HEK293 (cell line): ENCODE results near the gene CAPZB.

Experiments
- CTCF ChIA-PET: fragments of 350-600 bp; formaldehyde crosslinking; extraction: SDS; loops from one replicate; lab custom pipeline; 2021; ENCODE audit warnings: antibody characterized with exemption; lab: Yijun Ruan, JAX
- POLR2A ChIA-PET: fragments of 300-600 bp; formaldehyde crosslinking; extraction: SDS; loops from one replicate; lab custom pipeline; 2020; ENCODE audit warnings: antibody characterized with exemption, inconsistent platforms; lab: Yijun Ruan, JAX
- H3K27ac ChIP-seq: fragments of 200-500 bp; sonication (Bioruptor generic); 2 replicates; pipeline ENCODE4 v1.5.1; 2014; ENCODE audit warnings: low read depth, low read length, control low read depth, inconsistent platforms; ENCODE audit errors: extremely low read depth
- H3K36me3 ChIP-seq, 2 experiments: fragments of 200-500 bp in 1 of 2; sonication (Bioruptor generic) in 1 of 2; 1 replicate in 1 of 2; 2 replicates in 1 of 2; pipeline ENCODE4 v1.5.1; 2014 to 2017; ENCODE audit warnings: inconsistent platforms in 2 of 2, low read length in 2 of 2; ENCODE audit not compliant: control insufficient read depth in 2 of 2, insufficient read depth in 1 of 2
- H3K4me1 ChIP-seq: fragments of 200-500 bp; sonication (Bioruptor generic); 2 replicates; pipeline ENCODE4 v1.5.1; 2014; ENCODE audit warnings: mild to moderate bottlenecking, low read length, inconsistent platforms; ENCODE audit not compliant: control insufficient read depth, insufficient read depth
- H3K4me3 ChIP-seq: 2 replicates; pipeline ENCODE4 v1.5.1; 2011; ENCODE audit warnings: low read depth, mild to moderate bottlenecking, control low read depth, low read length, moderate library complexity
- H3K9me3 ChIP-seq: fragments of 200-500 bp; sonication (Bioruptor generic); 2 replicates; pipeline ENCODE4 v1.5.1; 2014; ENCODE audit warnings: low read depth, low read length, inconsistent platforms; ENCODE audit not compliant: control insufficient read depth, insufficient read depth
- GFI1B ChIP-seq: fragments of 450-650 bp; formaldehyde crosslinking; IDR thresholded peaks from 2 replicates; pipeline ENCODE4 v1.5.1; 2016; ENCODE audit warnings: missing biosample characterization, missing genetic modification characterization
- GLI2 ChIP-seq: fragments of 450-650 bp; formaldehyde crosslinking; IDR thresholded peaks from 2 replicates; pipeline ENCODE4; 2017; ENCODE audit warnings: missing biosample characterization, missing genetic modification characterization, low read depth, borderline replicate concordance
- MYNN ChIP-seq: fragments of 450-650 bp; formaldehyde crosslinking; IDR thresholded peaks from 2 replicates; pipeline ENCODE4 v1.5.1; 2016; ENCODE audit warnings: missing biosample characterization, missing genetic modification characterization, borderline replicate concordance
- RBAK ChIP-seq: fragments of 450-650 bp; formaldehyde crosslinking; IDR thresholded peaks from 2 replicates; pipeline ENCODE4 v1.5.1; 2016; ENCODE audit warnings: missing biosample characterization, missing genetic modification characterization
- TCF7L2 ChIP-seq: IDR thresholded peaks from 2 replicates; pipeline ENCODE4 v1.6.1; 2011; ENCODE audit warnings: low read depth, mild to moderate bottlenecking, inconsistent platforms, low read length, moderate library complexity, borderline replicate concordance
- ZBTB1 ChIP-seq: fragments of 450-650 bp; formaldehyde crosslinking; IDR thresholded peaks from 2 replicates; pipeline ENCODE4 v1.5.1; 2016; ENCODE audit warnings: missing biosample characterization, missing genetic modification characterization
- ZBTB17 ChIP-seq: fragments of 450-650 bp; formaldehyde crosslinking; IDR thresholded peaks from 2 replicates; pipeline ENCODE4 v1.5.1; 2016; ENCODE audit warnings: missing biosample characterization, missing genetic modification characterization
- ZNF132 ChIP-seq: fragments of 450-650 bp; formaldehyde crosslinking; IDR thresholded peaks from 2 replicates; pipeline ENCODE4 v1.5.1; 2017; ENCODE audit warnings: missing biosample characterization, missing genetic modification characterization, borderline replicate concordance
- ZNF146 ChIP-seq: fragments of 450-650 bp; formaldehyde crosslinking; IDR thresholded peaks from 2 replicates; pipeline ENCODE4 v1.5.1; 2016; ENCODE audit warnings: missing biosample characterization, missing genetic modification characterization
- ZNF223 ChIP-seq: fragments of 450-650 bp; formaldehyde crosslinking; IDR thresholded peaks from 2 replicates; pipeline ENCODE4 v1.5.1; 2016; ENCODE audit warnings: missing biosample characterization, missing genetic modification characterization
- ZNF341 ChIP-seq: fragments of 450-650 bp; formaldehyde crosslinking; IDR thresholded peaks from 2 replicates; pipeline ENCODE4; 2016; ENCODE audit warnings: low read depth, missing biosample characterization, missing genetic modification characterization
- ZNF510 ChIP-seq: fragments of 450-650 bp; formaldehyde crosslinking; IDR thresholded peaks from 2 replicates; pipeline ENCODE4 v1.5.1; 2018; ENCODE audit warnings: mild to moderate bottlenecking, missing genetic modification characterization, missing biosample characterization; ENCODE audit not compliant: insufficient replicate concordance
- ZNF521 ChIP-seq: fragments of 450-650 bp; formaldehyde crosslinking; IDR thresholded peaks from 2 replicates; pipeline ENCODE4 v1.5.1; 2017; ENCODE audit warnings: missing biosample characterization, mild to moderate bottlenecking, missing genetic modification characterization
- ZNF560 ChIP-seq: fragments of 450-650 bp; formaldehyde crosslinking; IDR thresholded peaks from 2 replicates; pipeline ENCODE4 v1.5.1; 2017; ENCODE audit warnings: missing biosample characterization, missing genetic modification characterization, borderline replicate concordance
- ZNF610 ChIP-seq: fragments of 450-650 bp; formaldehyde crosslinking; IDR thresholded peaks from 2 replicates; pipeline ENCODE4 v1.5.1; 2016; ENCODE audit warnings: missing biosample characterization, missing genetic modification characterization, borderline replicate concordance
- TF ChIP-seq, protein P1 (sequence below): fragments of 450-650 bp; formaldehyde crosslinking; IDR thresholded peaks from 2 replicates; pipeline ENCODE4 v1.5.1; 2016; ENCODE audit warnings: missing biosample characterization, missing genetic modification characterization
- TF ChIP-seq, protein P2 (sequence below): fragments of 450-650 bp; formaldehyde crosslinking; IDR thresholded peaks from 2 replicates; pipeline ENCODE4 v1.5.1; 2017; ENCODE audit warnings: missing biosample characterization, missing genetic modification characterization
- TF ChIP-seq, protein P3 (sequence below): fragments of 450-650 bp; formaldehyde crosslinking; IDR thresholded peaks from 2 replicates; pipeline ENCODE4 v1.5.1; 2016; ENCODE audit warnings: missing biosample characterization, missing genetic modification characterization, low read depth
- TF ChIP-seq, protein P4 (sequence below): fragments of 450-650 bp; formaldehyde crosslinking; optimal IDR thresholded peaks from 2 replicates; pipeline ENCODE3; 2016; ENCODE audit warnings: missing biosample characterization, mild to moderate bottlenecking, missing genetic modification characterization
- TF ChIP-seq, protein P5 (sequence below): IDR thresholded peaks from 2 replicates; pipeline ENCODE4 v1.6.1; 2011; ENCODE audit warnings: mild to moderate bottlenecking, low read depth, low read length, borderline replicate concordance

CAPZB gene

DNA sequence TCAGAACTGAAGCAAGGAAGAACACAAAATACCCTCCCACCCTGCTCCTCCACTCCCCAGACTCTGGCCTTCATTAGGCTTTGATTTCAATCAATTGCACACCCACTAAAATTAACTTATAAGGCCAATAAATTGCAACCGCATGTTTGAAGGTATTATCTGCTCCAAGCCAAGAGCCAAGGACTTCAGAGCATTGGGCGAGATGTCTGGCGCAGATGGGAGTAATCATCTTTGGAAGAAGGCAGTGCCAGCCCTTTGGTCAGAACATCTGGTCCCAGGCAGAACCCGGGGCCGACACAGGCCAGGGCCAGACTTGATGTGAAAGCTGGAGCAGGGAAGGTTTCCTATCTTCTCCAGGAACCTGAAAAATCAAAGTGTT, 113.2 kb downstream of the CAPZB start (continued):
- TF ChIP-seq GFI1B (tag by site-specific recombination) (no peak), ZBTB17 (tag by site-specific recombination) (no peak), RBAK (no peak), ZNF521 (tag by site-specific recombination) (no peak)
- TF ChIP-seq, all 188 proteins: peak for 0

DNA sequence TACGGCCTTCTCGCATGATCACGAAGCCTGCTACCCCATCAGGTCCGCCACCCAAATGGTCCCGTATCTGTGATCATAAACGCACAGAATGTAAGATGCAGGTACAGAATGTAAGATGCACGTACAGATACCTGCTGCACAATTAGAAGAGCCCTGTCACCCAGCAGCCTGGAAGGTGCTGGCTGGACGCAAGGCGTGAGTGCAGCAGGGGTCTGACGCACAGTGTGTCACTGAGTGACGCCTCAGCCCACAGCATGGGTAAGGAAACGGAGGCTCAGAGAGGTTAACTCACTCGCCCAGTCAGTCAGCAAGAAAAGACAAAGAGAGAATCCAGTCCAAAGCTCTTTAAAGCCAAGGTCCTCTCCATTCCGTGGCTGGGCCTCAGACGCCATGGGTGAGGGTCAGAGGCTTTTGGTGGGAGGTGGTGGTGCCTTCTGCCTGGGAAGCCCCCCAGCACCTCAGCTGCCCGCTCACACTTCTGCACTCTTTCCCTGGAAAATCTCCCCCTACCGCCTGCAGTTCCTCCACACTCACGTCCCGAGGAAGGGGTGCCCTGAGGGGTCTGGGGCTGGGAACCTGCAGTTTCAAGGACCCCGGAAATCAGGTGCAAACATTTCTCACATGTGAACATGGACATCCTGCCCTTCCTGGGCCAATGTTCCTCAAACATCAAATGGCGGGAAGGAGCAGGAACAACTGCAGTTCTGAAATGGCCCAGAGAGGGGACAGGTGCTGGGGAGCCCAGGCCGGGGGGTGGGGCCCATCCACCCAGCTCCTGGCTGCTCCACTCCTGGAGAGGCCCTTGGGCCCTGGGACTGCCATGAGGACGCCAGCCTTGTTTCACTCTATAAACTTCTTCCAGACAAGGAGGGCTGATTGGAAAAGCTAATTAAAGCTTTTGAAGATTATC, 113.9 kb downstream of the CAPZB start:
- no peak for TF ChIP-seq GLI2 (tag by site-specific recombination)
- TF ChIP-seq, protein P1, sequence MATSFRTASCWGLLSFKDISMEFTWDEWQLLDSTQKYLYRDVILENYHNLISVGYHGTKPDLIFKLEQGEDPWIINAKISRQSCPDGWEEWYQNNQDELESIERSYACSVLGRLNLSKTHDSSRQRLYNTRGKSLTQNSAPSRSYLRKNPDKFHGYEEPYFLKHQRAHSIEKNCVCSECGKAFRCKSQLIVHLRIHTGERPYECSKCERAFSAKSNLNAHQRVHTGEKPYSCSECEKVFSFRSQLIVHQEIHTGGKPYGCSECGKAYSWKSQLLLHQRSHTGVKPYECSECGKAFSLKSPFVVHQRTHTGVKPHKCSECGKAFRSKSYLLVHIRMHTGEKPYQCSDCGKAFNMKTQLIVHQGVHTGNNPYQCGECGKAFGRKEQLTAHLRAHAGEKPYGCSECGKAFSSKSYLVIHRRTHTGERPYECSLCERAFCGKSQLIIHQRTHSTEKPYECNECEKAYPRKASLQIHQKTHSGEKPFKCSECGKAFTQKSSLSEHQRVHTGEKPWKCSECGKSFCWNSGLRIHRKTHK (tag by site-specific recombination) = no peak
- TF ChIP-seq ZNF341 (tag by site-specific recombination) = no peak
- TF ChIP-seq, protein P2, sequence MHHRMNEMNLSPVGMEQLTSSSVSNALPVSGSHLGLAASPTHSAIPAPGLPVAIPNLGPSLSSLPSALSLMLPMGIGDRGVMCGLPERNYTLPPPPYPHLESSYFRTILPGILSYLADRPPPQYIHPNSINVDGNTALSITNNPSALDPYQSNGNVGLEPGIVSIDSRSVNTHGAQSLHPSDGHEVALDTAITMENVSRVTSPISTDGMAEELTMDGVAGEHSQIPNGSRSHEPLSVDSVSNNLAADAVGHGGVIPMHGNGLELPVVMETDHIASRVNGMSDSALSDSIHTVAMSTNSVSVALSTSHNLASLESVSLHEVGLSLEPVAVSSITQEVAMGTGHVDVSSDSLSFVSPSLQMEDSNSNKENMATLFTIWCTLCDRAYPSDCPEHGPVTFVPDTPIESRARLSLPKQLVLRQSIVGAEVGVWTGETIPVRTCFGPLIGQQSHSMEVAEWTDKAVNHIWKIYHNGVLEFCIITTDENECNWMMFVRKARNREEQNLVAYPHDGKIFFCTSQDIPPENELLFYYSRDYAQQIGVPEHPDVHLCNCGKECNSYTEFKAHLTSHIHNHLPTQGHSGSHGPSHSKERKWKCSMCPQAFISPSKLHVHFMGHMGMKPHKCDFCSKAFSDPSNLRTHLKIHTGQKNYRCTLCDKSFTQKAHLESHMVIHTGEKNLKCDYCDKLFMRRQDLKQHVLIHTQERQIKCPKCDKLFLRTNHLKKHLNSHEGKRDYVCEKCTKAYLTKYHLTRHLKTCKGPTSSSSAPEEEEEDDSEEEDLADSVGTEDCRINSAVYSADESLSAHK (tag by site-specific recombination) = peak; percentile 88
- TF ChIP-seq, protein P3, sequence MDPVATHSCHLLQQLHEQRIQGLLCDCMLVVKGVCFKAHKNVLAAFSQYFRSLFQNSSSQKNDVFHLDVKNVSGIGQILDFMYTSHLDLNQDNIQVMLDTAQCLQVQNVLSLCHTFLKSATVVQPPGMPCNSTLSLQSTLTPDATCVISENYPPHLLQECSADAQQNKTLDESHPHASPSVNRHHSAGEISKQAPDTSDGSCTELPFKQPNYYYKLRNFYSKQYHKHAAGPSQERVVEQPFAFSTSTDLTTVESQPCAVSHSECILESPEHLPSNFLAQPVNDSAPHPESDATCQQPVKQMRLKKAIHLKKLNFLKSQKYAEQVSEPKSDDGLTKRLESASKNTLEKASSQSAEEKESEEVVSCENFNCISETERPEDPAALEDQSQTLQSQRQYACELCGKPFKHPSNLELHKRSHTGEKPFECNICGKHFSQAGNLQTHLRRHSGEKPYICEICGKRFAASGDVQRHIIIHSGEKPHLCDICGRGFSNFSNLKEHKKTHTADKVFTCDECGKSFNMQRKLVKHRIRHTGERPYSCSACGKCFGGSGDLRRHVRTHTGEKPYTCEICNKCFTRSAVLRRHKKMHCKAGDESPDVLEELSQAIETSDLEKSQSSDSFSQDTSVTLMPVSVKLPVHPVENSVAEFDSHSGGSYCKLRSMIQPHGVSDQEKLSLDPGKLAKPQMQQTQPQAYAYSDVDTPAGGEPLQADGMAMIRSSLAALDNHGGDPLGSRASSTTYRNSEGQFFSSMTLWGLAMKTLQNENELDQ (tag by site-specific recombination) = no peak
- TF ChIP-seq, protein P4, sequence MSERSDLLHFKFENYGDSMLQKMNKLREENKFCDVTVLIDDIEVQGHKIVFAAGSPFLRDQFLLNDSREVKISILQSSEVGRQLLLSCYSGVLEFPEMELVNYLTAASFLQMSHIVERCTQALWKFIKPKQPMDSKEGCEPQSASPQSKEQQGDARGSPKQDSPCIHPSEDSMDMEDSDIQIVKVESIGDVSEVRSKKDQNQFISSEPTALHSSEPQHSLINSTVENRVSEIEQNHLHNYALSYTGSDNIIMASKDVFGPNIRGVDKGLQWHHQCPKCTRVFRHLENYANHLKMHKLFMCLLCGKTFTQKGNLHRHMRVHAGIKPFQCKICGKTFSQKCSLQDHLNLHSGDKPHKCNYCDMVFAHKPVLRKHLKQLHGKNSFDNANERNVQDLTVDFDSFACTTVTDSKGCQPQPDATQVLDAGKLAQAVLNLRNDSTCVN (tag by site-specific recombination) = no peak
- TF ChIP-seq ZBTB1 (tag by site-specific recombination) = no peak
- TF ChIP-seq, all 188 proteins: peak for 1
- Histone ChIP-seq H3K4me3 (no peak overlapping the region), H3K27ac (no peak overlapping the region), H3K4me1 (no peaks in the 10 kb centered on the region), H3K36me3 (peaks cover 0 to 52% of the 10 kb centered on the region in 2 experiments; a peak in 1 of 3 replicates), H3K9me3 (no peaks in the 10 kb centered on the region)
- CTCF ChIA-PET = interaction anchor here (0.6 to 0.9 kb wide), 2 partner anchors 20 to 288 kb away, joined by 3 to 4 read pairs; no protein-coding TSS in a partner anchor
- POLR2A ChIA-PET = interaction anchor here (0.5 kb wide), 1 partner anchor 8 kb away, joined by 3 read pairs; no protein-coding TSS in a partner anchor

DNA sequence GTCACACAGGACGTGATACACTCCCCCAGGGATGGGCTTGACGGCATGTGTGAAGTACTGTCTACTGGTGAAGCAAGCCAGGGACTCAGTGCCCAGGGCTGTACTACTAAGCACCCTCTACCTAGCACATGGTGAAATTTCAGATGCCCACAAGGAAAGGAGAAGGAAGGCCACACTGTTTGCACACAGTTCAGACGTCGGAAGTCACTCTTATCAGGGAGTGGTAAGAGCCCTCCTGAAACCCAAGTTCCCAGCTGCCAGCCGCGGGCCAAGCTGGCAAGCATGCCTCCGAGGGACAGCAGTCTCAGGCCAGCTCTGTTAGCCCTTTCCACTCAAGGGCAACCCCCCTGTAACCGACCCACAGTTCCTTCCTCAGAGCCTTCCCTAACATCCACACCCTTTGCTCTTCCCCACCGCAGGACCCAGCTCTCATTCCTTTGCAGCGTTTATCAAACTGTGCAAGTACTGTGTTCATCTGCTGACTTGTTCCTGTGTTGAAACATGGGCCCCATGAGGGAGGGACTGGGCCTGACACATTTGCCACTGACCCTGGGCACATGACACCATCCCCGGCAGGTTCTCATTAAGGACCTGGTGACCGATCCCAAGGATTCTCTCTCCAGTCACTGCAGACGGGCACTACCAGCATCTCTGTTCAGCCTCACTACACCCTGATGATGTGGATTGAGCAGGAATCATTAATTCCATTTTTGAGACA, 114.7 kb downstream of the CAPZB start:
- H3K36me3 ChIP-seq = peaks cover 0 to 43% of the 10 kb centered on the region in 2 experiments; a peak in 1 of 3 replicates
- ChIA-PET CTCF (no interaction called here), POLR2A (interaction anchor here (0.5 kb wide), 1 partner anchor 8 kb away, joined by 3 read pairs; no protein-coding TSS in a partner anchor)
- H3K27ac ChIP-seq = no peak overlapping the region
- H3K4me1 ChIP-seq = no peaks in the 10 kb centered on the region
- H3K4me3 ChIP-seq = no peak overlapping the region
- H3K9me3 ChIP-seq = no peaks in the 10 kb centered on the region
- TF ChIP-seq ZNF510 (tag by site-specific recombination) (no peak), TCF7L2 (no peak), ZNF223 (no peak), ZNF132 (tag by site-specific recombination) (no peak), ZNF610 (tag by site-specific recombination) (no peak), MYNN (tag by site-specific recombination) (no peak), ZNF560 (no peak), ZNF146 (tag by site-specific recombination) (no peak)
- TF ChIP-seq, protein P5, sequence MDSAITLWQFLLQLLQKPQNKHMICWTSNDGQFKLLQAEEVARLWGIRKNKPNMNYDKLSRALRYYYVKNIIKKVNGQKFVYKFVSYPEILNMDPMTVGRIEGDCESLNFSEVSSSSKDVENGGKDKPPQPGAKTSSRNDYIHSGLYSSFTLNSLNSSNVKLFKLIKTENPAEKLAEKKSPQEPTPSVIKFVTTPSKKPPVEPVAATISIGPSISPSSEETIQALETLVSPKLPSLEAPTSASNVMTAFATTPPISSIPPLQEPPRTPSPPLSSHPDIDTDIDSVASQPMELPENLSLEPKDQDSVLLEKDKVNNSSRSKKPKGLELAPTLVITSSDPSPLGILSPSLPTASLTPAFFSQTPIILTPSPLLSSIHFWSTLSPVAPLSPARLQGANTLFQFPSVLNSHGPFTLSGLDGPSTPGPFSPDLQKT = no peak
